ENCODE measurements around the gene U2SURP.
"Not testable (repeated sequence)": the region's sequence is repeated elsewhere in the genome, so short reads cannot be mapped to it uniquely, and the experiment has no call there.

DNA sequence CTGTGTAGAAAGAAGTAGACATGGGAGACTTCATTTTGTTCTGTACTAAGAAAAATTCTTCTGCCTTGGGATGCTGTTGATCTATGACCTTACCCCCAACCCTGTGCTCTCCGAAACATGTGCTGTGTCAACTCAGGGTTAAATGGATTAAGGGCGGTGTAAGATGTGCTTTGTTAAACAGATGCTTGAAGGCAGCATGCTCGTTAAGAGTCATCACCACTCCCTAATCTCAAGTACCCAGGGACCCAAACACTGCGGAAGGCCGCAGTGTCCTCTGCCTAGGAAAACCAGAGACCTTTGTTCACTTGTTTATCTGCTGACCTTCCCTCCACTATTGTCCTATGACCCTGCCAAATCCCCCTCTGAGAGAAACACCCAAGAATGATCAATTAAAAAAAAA lies 72.6 kb downstream of the U2SURP start:
- TF ChIP-seq, protein P1, sequence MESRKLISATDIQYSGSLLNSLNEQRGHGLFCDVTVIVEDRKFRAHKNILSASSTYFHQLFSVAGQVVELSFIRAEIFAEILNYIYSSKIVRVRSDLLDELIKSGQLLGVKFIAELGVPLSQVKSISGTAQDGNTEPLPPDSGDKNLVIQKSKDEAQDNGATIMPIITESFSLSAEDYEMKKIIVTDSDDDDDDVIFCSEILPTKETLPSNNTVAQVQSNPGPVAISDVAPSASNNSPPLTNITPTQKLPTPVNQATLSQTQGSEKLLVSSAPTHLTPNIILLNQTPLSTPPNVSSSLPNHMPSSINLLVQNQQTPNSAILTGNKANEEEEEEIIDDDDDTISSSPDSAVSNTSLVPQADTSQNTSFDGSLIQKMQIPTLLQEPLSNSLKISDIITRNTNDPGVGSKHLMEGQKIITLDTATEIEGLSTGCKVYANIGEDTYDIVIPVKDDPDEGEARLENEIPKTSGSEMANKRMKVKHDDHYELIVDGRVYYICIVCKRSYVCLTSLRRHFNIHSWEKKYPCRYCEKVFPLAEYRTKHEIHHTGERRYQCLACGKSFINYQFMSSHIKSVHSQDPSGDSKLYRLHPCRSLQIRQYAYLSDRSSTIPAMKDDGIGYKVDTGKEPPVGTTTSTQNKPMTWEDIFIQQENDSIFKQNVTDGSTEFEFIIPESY (IDR thresholded peaks at IDR 0.05): not testable (repeated sequence)
- TF ChIP-seq, protein P2, sequence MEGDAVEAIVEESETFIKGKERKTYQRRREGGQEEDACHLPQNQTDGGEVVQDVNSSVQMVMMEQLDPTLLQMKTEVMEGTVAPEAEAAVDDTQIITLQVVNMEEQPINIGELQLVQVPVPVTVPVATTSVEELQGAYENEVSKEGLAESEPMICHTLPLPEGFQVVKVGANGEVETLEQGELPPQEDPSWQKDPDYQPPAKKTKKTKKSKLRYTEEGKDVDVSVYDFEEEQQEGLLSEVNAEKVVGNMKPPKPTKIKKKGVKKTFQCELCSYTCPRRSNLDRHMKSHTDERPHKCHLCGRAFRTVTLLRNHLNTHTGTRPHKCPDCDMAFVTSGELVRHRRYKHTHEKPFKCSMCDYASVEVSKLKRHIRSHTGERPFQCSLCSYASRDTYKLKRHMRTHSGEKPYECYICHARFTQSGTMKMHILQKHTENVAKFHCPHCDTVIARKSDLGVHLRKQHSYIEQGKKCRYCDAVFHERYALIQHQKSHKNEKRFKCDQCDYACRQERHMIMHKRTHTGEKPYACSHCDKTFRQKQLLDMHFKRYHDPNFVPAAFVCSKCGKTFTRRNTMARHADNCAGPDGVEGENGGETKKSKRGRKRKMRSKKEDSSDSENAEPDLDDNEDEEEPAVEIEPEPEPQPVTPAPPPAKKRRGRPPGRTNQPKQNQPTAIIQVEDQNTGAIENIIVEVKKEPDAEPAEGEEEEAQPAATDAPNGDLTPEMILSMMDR (IDR thresholded peaks at IDR 0.05; ENCODE audit: low read depth, low read length, missing input control): not testable (repeated sequence)
- TF ChIP-seq TAF1 (conservative IDR thresholded peaks at IDR 0.05); SP1 (IDR thresholded peaks at IDR 0.05); YY1 (IDR thresholded peaks at IDR 0.05); FOXA1 (IDR thresholded peaks at IDR 0.05); RAD21 (IDR thresholded peaks at IDR 0.05): not testable (repeated sequence)
- TF ChIP-seq, protein P3, sequence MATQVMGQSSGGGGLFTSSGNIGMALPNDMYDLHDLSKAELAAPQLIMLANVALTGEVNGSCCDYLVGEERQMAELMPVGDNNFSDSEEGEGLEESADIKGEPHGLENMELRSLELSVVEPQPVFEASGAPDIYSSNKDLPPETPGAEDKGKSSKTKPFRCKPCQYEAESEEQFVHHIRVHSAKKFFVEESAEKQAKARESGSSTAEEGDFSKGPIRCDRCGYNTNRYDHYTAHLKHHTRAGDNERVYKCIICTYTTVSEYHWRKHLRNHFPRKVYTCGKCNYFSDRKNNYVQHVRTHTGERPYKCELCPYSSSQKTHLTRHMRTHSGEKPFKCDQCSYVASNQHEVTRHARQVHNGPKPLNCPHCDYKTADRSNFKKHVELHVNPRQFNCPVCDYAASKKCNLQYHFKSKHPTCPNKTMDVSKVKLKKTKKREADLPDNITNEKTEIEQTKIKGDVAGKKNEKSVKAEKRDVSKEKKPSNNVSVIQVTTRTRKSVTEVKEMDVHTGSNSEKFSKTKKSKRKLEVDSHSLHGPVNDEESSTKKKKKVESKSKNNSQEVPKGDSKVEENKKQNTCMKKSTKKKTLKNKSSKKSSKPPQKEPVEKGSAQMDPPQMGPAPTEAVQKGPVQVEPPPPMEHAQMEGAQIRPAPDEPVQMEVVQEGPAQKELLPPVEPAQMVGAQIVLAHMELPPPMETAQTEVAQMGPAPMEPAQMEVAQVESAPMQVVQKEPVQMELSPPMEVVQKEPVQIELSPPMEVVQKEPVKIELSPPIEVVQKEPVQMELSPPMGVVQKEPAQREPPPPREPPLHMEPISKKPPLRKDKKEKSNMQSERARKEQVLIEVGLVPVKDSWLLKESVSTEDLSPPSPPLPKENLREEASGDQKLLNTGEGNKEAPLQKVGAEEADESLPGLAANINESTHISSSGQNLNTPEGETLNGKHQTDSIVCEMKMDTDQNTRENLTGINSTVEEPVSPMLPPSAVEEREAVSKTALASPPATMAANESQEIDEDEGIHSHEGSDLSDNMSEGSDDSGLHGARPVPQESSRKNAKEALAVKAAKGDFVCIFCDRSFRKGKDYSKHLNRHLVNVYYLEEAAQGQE (IDR thresholded peaks at IDR 0.05): not testable (repeated sequence)
- TF ChIP-seq, protein P4, sequence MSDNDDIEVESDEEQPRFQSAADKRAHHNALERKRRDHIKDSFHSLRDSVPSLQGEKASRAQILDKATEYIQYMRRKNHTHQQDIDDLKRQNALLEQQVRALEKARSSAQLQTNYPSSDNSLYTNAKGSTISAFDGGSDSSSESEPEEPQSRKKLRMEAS (IDR thresholded peaks at IDR 0.05): not testable (repeated sequence)
- TF ChIP-seq, protein P5, sequence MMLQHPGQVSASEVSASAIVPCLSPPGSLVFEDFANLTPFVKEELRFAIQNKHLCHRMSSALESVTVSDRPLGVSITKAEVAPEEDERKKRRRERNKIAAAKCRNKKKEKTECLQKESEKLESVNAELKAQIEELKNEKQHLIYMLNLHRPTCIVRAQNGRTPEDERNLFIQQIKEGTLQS (IDR thresholded peaks at IDR 0.05): not testable (repeated sequence)

Data from liver (tissue), 3 donors.